GM20000 (cell line): ENCODE results near the gene COL18A1.
"Not testable (repeated sequence)": the region's sequence is repeated elsewhere in the genome, so short reads cannot be mapped to it uniquely, and the experiment has no call there.

ENCODE experiments used
- DNase-seq: peaks from one replicate; pipeline ENCODE4 v3.0.0; 2012; ENCODE audit warnings: low spot score
- TF ChIP-seq, protein P1 (sequence below): IDR thresholded peaks from 2 replicates; pipeline ENCODE4 v1.5.1; 2012; ENCODE audit warnings: mild to moderate bottlenecking, control low read depth; ENCODE audit errors: extremely low read depth, missing control alignments

COL18A1 gene

DNA sequence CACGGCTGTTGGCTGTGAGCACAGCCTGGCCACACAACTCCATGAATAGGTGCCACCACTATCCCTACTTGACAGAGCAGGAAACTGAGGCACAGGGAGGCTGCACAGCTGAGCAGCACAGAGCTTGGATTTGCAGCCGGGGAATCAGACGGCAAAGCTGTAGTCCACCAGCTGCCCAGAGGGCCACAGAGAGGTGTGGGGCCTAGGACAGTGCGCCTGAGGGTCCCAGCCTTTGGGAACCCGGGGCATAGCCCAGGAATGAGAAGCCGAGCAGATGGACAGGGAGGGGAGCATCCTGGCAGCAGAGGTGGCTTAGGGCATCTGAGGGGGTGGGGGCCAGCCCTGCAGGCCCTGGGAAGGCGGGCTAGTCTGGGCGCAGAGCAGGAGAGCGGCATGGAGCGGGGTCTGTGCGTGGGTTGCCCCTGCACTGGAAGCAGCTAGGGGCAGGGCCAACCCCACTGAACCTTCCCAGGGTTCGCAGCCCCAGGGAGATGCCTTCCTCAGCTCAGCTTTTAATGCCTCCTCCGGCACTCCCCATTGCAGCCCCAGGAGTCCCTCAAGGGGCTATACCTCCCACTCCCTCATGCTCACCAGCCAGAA, 46.2 kb upstream of the COL18A1 start:
- DNase-seq = no peak
- TF ChIP-seq, protein P1, sequence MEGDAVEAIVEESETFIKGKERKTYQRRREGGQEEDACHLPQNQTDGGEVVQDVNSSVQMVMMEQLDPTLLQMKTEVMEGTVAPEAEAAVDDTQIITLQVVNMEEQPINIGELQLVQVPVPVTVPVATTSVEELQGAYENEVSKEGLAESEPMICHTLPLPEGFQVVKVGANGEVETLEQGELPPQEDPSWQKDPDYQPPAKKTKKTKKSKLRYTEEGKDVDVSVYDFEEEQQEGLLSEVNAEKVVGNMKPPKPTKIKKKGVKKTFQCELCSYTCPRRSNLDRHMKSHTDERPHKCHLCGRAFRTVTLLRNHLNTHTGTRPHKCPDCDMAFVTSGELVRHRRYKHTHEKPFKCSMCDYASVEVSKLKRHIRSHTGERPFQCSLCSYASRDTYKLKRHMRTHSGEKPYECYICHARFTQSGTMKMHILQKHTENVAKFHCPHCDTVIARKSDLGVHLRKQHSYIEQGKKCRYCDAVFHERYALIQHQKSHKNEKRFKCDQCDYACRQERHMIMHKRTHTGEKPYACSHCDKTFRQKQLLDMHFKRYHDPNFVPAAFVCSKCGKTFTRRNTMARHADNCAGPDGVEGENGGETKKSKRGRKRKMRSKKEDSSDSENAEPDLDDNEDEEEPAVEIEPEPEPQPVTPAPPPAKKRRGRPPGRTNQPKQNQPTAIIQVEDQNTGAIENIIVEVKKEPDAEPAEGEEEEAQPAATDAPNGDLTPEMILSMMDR = no peak

DNA sequence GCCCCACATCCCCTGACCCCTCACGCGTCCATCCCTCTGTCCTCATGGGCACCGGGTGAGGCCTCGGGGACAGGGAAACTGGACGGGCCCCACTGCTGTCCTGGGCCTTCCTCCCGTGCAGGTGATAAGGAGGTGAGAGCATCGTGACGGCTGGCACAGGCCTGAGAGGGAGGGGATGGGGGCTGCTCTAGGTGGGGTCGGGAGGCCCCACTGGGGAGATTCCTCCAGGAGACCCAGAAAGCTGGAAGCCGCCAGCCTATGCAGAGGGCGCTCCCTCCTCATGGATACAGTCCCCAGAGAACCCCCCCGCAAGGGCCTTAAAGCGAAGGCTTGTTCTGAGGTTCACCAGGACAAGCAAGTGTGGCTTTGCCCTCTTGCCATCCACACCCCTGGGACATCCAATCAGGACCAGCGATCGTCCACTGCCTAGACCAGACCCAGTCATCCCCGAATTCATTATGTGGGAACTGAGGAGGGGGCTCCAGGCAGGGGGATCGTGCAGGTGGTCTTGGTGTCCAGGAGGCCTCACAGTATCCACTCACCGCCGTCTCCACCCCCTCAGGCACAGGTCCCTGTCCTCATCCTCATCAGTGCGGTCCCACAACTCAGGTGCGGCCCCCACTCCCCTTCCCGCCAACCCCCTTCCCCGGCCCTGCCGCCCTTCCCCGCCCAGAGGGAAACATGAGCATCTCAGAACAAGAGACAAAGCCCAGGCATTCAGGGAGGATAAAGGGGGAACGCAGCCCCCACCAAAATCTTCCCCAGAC, 45.3 kb upstream of the COL18A1 start:
- TF ChIP-seq, protein P1 = no peak

DNA sequence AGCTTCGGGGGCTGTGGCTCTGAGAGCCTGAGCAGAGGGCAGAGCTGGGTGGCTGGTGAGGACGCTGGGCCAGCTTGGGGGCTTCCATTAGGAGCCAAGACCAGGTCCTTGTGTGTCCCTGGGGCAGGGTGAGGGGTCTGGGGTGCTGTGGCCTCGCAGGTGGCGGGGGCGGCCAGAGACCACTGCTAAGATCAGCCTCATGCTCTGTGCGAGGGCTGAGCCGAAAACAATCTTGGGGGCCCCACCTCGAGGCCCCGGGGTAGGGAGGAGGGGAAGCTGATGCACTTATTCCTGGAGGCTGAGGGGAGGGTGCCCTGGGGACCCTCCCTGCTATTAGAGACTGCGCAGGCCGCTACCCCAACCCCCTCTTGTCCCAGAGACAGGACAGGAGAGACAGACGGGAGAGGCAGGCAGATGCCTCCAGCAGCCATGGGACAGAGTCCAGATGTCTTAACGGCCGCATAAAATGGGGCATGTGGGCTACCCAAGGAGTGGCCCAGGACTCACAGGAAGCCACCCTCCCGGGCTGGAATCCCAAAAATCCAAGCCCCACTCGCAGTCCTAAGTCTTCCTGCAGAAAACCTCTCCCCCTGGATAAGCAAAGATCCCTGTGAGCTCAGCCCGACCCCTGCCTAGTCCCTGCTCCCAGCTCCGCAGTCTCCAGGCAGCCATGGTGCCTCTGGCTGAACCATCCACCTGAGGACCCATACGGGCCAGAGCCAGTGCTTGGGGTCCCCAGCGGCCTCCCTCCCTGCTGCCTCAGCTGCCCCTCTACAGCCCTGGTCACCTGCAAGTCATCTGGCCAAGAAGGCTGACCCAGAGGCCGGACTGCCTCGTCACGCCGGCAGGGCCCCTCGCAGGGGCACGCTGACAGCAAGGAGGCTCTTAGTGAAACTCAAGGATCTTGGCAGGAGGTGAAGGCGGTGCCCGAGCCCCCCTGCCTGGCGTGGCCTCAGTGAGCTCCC, 43.6 kb upstream of the COL18A1 start:
- TF ChIP-seq, protein P1 = no peak

More for the DNA sequence above, 45.3 kb upstream of the COL18A1 start:
- no peak for DNase-seq

DNA sequence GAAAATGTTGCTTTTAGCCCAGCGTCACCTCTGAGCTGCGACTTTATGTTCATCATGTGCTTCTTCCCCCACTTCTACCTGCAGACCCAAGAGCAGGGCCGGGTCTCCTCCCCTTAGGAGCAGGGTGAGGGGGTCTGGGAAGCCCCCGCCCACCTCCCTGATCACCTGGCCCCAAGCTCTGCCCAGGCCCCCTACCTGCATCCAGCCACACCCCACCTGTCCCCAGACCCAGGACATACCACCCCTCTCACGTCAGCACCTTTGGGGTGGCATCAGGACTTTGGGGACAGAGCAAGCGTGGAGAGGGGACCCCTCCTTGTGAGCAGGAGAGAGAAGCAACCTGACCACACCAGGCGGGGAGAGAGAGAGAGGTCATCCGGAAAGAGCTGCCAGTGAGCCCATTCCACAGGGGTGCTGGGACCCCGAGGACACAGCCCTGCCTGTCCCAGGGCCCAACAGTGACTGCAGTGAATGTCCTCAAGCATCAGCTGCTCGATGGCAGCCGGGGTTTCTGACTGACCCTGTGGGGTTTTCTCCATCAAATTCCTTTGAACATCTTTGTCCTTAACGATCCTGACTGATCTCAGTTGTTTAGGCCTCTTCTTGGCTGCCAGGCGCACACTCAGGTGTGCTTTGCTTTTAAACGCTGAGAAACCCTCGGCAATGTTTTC, 42.8 kb upstream of the COL18A1 start:
- no peak for DNase-seq
- TF ChIP-seq, protein P1 = no peak

More for the DNA sequence above, 43.6 kb upstream of the COL18A1 start:
- DNase-seq = no peak

DNA sequence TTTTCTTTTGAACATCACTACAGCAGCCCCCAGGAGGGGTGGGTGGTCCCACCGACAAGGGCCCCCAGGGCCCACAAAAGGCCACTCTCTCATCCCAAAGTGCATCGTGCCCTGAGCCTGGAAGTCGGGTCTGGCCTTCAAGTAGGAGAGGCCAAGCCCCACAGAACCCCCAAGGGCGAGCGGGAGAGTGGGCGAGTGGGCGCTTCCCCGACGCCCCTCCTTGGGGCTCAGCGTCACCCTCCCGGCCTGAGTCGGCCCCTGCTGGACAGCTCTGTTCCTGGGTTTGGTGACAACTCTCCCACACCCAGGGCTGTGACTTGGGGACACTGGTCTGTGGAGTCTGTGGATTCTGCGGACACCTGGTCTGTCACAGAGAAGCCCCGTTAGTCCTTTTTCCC, 42.2 kb upstream of the COL18A1 start:
- TF ChIP-seq, protein P1 = no peak
- DNase-seq = no peak

DNA sequence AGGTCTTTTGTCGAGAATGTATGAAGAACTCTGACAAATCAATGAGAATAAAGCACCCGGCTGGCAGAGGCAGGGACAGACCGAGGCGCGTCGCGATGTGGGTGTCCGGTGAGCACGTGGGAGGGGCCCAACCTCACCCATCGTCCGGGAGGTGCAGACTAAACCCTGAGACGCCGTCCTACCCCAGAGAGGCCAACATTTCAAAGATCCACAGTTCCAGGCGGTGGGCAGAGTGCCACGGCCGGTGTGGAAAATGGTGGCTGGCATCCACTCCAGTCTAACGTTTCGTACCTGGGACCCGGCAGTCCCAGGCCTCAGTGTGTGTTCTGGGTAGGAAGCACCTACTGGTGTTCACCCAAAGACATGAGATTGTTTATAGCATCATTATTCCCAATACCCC, 41.7 kb upstream of the COL18A1 start:
- DNase-seq = not testable (repeated sequence)

DNA sequence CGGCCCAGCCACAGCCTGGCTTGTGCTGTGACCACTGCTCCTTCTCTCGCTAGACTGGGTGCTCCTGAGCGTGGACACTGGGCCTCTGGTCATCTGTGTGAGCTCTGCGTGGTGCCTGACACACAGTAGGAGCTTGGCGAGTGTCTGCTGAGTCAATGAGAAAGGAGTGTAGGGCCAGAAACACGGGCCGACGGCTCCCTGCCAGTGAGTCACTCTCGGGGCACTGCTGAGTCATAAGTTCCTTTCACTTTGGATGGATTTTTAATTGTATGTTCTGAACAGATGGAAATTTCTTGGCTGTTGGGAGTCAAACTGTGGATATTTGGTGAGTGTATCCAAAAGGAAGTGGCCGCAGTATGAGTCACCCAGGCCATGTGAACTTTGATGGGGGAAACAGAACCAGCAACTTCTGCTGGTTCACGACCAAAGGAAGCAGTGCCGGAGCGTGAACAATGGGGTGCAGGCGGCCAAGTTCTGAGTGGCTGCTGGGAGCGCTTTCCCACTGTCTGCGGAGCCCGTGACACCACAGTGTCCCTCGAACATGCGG, 41.0 kb upstream of the COL18A1 start:
- peak; percentile 60 for DNase-seq
- TF ChIP-seq, protein P1 = no peak
